GM10847 (cell line): ENCODE measurements around the gene ELFN2.

ENCODE experiments used
- POLR2A ChIP-seq: IDR thresholded peaks from 2 replicates; pipeline ENCODE4 v1.6.1; 2011; ENCODE audit not compliant: insufficient read length; ENCODE audit errors: extremely low read depth

ELFN2 gene

DNA sequence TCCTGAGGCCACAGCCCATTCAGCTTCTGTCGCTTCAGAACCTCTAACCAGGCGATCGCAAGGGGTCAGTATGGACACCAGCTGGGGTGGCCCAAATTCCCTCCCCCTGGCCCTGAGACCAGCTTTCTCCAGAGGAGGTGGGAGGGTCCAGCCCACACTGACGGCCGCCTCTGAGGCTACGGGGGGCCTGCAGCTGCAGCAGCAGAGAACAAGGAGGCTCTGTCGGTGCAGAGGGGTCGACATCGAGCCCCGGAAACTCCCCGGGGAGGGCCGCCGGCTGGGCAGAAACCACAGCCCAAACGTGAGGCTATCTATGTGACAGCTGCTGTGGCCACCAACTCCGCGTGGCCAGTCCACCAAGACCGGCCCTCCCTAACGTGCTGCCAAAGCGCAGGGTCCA is 40.8 kb downstream of the ELFN2 start:
- no peak for TF ChIP-seq POLR2A

DNA sequence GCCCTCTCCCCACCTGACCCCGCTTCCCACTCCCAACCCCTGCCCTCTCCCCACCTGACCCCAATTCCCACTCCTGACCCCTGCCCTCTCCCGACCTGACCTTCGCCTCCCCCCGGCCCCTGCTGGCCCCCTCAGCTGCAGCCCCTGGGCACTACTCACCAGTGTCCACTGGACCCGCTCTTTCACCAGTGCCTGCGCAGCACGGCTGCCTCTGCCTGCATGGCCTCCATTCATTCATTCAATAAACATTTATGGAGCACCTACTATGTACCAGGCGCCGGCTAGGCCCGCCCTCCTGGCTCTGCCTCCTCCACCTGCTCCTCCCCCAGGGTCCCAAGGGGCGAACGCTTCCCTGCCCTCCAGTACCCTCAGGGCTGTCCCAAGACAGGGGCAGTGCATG is 42.6 kb downstream of the ELFN2 start:
- TF ChIP-seq POLR2A, result no peak

DNA sequence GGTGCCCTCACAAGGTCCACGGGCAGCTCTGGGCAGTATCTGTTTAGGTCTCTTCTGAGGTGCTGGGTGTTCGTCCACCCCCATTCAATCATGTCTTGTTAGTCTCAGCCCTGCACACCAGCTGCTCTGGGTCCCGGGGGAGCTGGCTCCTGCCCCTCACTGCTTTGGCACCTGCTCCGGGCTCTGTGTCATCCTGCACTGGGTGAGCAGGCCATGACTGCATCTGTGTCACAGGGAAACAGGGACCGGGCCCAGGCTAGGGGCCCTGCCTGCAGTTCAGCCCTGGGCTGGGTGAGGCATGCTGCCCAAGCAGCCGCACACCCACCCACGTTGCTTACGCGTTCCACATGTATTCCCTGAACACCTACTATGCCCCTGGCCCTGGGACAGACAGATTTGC is 43.9 kb downstream of the ELFN2 start:
- TF ChIP-seq POLR2A, result no peak

DNA sequence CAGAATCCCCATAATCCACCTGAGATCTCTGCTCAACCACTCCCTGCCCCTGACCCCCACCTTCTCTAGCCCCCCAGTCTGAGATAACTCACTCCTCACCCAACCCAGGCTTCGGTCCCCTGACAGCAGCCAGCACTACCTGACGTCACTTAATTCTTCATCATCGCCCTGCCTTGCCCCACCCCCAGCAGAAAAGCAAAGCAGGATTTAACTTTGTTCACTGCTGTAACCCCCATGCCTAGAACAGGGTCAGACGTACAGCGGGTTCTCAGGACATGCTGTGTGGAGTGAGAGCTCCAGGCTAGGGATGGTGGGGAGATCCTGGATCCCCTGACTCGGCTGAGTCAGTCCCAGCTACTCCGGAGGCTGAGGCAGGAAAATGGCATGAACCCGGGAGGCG is 45.8 kb downstream of the ELFN2 start:
- TF ChIP-seq POLR2A, result no peak

DNA sequence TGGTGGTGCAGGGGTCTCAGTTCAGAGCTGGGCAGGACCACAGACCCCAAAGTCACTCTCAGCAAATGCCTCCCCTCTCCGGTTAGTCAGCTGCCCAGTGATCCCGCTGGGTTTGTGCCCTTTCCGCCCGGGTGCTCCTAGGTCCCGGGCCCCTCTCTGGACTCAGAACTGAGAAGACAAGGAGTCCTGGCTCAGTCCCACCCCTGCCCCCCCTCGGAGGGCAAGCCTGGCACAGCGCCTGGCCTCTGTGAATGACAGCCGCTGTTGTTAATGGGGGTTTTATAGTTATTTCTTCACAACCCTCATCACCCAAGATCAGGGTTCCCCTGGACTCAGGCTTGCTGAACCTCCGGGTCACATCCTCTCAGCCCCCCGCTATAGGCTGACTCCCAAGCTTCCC is 47.6 kb downstream of the ELFN2 start:
- TF ChIP-seq POLR2A, result no peak

DNA sequence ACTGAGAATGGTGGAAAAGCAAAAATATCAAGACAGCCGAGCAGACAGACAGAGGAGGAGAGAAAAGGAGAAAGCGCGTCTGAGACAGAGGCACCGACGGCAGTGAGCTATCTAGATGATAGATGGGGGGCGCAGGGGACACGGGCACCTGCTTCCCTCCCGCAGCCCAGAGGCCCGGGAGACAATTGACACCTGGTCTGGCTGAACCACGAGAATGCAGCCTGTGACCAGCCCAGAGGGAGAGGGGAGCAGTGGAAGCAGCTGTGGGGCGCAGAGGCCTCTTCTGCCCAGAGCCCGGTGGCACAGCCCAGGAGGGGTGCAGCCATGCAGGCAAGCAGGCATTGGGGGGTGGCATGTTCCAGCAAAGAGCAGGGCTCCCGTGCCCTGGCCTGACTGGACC is 48.2 kb downstream of the ELFN2 start:
- no peak for TF ChIP-seq POLR2A

DNA sequence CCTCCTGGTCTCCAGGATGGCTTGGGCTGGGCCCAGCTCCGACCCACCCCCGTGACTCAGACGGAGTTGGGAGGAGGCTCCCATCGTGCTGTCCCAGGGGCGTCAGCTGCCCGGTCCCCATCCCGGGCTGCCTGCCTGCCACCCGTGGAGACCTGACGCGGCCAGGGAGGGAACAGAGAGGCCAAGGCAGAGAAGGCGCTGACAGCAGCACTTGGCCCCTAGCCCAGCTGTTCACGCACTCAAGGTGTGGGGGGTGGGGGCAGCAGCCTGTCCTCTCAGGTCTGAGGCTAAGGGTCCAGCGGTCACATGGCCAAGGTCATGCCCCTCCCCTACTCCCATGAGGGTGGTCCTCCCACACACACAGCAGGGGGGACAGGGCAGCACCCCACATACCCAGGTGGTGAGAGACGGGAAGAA is 48.6 kb downstream of the ELFN2 start:
- no peak for TF ChIP-seq POLR2A

DNA sequence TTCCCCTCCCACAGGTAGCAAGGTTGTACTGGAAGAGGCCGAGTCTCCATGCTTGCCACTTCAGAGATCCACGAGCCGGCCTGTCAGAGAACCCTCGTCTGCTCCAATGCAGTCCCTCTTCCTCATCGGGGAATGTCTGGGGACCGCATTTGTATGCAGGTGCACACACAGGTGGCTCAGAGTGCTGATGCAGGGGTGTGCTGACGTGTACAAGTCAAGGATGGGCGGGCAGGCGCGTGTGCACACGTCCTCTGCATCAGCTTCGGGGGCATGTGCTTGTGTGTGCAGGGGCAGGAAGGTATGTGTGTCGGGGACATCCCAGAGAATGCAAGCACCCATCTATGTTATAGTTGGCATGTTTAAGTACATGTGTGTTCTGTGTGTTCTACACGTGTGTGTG is 49.4 kb downstream of the ELFN2 start:
- no peak for TF ChIP-seq POLR2A

DNA sequence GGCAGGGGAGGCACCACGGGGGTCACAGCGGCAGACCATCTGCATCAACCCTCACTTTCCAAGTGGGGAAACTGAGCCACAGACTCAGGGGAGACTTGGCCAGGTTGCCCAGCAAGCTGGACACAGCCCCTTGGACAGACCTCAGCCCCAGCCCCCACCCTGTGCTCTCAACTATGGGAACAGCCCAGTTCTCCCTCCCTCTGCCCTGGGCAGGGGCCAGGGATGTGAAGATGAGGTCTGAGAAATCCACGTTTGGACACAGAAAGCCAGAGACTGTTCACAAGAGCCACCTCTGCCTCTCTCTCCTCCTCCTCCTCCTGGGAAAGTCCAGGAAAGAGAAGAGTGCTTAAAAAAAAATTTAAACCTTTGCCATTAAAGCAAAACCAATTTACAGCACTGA is 50.1 kb downstream of the ELFN2 start:
- TF ChIP-seq POLR2A, result no peak

DNA sequence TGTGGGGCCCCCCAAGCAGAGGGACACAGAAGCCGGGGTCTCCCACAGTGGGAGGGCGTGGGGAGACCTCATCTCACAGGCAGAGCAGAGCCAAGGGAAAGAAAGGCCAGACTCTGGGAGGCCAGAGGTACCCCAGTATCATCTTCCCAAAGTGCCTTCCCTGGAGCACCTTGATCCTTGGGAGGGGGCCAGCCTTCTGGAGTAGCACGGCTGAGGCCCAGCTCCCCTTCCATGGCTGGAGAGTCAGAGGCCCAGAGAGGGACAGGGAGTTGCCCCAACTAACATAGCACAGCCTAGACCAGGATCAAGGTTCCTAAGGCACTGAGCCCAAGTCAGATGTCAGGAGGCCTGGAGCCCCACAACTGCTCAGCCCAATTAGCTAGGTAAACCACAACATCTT is 50.6 kb downstream of the ELFN2 start:
- no peak for TF ChIP-seq POLR2A

DNA sequence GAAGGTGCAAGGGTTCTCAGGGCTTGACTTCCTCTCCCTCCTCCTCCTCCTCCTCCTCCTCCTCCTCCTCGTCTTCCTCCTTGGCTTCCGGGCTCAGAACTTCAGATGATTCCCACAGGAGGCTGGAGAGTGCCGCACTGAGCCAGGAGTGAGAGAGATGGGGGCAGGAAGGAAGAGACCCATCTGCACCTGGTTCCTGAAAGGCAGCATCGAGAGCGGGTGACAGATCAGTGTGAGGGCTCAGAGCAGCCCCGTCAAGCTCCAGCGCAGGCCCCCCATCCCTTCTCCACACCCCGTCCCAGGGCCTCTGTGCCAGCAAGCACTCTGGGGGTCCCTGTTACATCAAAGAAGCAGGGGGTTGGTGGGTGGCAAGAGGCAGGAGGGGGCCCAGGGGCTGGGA is 51.5 kb downstream of the ELFN2 start:
- TF ChIP-seq POLR2A, result no peak

DNA sequence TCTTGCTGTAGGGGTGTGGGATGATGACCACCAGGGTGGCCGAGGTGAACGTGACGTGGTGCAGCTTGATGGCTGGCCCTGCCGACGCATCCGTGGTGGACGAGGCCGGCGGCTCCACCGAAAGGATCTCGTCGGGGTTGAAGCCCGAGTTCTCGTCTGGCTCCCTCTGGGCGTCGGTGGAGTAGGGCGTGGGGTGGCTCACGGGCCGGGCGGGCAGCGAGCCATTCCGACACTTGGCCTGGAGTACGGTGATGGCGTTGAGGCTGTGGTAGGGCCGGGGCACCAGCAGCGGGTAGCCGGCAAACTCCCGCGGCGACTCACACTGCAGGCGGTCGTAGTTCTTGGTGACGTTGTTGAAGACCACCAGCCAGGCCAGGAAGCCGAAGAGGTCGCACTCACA is 52.7 kb downstream of the ELFN2 start:
- TF ChIP-seq POLR2A, result no peak

DNA sequence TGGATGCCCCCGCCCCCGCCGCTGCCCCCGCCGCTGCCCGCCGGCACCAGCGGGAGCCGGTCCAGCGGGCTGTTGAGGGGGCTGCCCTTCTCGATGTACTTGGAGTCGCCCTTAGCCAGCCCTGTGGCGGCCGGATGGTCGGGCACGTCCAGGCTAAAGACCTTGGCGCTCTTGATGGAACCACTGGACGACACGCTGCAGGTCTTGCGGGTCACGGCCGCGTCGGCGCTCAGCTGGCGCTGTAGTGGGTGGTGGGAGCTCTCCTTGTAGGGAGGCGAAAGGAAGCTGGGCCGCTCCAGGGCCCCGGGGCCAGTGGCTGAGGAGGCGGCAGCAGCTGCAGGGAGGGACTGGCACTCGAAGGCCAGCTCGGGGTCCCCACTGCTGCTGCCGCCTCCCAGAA is 53.8 kb downstream of the ELFN2 start:
- TF ChIP-seq POLR2A, result no peak

DNA sequence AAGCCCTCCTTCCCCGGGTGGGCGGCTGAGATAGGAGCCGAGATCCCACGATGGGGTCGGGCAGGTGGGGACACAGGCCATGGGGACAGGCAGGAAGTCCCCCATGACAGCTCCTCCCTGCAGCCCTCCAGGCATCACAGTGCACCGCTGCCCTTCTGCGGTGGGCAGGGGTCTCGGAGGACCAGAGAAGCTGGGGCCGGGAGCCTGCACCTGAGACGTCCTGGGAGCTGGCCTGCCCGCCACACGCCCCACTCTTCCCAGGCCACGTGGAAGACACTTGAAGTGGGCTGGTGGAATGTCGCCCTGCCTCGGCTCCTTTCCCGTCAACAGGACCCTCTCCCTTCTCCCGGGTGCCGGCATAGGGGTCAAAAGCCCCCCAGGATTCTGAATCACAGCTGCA is 55.4 kb downstream of the ELFN2 start:
- no peak for TF ChIP-seq POLR2A

DNA sequence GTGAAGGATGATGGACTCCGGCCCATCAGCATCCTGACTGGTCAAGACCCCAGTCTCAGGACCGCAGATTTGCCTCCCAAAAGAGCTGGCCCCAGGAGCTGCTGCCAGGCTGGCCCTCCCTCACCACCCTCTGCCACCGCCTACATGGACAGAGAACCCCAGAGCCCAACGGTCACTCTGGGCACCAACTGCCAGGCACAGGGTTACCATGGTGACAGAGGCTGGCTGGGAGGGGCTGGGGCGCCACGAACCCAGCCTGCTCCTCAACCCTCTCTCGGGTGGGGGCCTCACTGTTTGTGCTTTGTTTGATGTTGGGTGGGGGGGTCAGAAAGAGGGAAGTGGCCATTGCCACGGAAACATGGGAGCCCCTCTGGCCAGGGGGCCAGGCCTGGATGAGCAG is 55.8 kb downstream of the ELFN2 start:
- TF ChIP-seq POLR2A, result no peak

DNA sequence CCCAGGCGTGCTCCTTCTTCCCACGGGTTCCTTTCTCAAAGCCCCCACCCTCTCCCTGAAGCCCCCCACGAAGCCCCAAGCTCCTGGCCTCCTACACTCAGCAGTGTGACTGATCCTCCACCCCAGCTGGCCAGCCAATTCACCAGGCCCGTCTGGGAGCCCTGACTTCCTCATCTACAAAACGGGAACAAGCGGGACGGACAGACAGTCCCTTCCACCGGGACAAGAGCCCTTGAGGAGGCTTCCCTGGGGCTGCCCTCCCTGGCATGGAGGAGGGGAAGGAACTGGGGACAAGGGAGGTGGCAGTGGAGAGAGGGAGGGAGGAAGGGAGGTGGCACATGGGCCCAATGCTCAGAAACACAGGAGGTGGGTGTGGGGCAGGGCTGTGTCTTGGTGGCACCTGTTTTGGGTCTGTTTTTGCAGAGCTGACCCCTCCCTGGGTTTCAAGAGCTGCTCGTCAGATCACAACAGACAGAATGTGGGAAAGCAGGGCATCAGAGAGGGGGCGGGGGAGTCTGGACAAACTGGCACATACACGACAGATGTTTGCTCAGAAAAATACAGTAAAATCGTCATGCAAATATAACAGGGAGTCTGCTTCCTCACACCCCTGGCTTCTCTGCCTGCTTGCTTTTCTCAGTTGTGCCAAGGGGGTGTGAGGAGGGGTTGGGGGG is 56.8 kb downstream of the ELFN2 start:
- TF ChIP-seq POLR2A, result no peak

DNA sequence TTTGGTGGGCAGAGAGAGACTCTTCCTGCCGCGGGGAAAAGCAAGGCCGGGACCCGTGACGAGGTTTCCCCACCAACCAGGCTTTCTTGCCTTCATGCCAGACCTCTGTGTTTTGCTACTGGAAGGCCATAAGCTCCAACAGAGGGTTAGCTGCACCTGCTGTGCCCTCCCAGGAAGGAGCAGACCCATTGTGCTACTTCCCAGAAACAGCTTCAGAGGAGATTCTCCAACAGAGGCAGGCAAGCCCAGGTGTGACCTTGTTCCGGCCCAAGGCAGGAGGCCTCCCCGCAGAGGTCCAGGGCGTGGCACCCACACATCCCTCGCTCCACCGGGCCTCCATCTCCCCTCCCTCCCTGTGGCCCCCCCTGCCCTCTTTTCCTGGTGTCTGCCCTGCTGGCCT is 57.8 kb downstream of the ELFN2 start:
- no peak for TF ChIP-seq POLR2A

DNA sequence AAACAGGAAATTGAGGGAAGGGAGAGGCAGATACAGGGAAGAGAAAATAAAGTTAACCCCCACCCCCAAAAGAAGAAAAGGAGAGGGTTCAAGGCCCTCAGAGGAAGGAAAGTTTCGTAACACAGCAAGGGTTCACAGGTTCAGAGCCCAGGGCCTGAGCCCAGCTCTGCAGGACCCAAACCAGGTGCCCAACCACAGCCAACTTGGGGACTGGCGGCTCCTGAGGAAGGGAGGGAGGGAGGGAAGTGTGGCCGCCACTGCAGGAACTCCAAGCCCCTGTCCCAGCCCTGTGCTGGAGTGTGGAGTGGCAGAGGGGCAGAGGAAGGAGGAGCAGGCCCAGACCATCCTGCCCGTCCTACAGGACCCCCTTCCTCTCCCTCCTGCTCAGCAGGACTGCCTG is 59.2 kb downstream of the ELFN2 start:
- no peak for TF ChIP-seq POLR2A
